ENCODE data around the gene UROC1. TPM values are rescaled to one million over a fixed set of nuclear protein-coding genes. Genes with fewer than 3 reads are reported as not detected.

Gene UROC1
- total and polyA plus RNA-seq, 9 of the 15 experiments (the other 6 are each of a cell fraction or from before 2014, with no cell fraction given), result not detected

DNA sequence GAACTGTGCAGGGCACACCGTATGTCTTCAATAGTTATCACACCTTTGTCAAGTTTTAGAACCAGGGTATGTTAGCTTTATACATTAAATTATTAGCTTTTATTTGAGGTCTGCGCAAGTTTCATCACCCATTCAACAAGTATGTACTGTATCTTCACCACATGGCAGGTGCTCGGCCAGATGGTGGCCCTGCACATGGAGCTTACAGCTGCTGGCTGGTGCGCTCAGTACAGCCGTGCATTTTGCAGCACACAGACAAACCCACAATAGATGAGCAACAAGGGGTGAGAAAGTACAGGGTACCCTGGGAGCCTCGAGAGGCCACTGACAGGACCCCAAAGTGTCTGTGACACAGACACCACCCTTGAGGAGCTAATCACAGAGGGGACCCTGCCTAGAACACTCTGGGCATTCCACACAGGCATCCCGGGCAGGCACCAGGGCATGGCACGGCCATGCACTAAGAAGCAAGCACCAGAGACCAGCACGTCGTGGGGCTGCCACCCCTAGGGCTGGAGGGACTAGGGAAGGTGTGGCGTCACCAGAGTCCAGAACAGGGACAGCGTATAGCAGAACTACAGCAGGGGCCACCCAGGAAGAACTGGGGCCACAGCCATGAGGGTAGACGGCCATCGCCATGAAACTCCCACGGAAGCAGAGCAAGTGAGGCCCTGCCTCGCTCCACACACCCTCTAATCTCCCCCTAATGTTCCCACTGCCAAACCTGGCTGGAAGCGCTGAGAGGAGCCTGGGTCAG is 69.3 kb downstream of the UROC1 start (continued):
- TF ChIP-seq, protein P1, sequence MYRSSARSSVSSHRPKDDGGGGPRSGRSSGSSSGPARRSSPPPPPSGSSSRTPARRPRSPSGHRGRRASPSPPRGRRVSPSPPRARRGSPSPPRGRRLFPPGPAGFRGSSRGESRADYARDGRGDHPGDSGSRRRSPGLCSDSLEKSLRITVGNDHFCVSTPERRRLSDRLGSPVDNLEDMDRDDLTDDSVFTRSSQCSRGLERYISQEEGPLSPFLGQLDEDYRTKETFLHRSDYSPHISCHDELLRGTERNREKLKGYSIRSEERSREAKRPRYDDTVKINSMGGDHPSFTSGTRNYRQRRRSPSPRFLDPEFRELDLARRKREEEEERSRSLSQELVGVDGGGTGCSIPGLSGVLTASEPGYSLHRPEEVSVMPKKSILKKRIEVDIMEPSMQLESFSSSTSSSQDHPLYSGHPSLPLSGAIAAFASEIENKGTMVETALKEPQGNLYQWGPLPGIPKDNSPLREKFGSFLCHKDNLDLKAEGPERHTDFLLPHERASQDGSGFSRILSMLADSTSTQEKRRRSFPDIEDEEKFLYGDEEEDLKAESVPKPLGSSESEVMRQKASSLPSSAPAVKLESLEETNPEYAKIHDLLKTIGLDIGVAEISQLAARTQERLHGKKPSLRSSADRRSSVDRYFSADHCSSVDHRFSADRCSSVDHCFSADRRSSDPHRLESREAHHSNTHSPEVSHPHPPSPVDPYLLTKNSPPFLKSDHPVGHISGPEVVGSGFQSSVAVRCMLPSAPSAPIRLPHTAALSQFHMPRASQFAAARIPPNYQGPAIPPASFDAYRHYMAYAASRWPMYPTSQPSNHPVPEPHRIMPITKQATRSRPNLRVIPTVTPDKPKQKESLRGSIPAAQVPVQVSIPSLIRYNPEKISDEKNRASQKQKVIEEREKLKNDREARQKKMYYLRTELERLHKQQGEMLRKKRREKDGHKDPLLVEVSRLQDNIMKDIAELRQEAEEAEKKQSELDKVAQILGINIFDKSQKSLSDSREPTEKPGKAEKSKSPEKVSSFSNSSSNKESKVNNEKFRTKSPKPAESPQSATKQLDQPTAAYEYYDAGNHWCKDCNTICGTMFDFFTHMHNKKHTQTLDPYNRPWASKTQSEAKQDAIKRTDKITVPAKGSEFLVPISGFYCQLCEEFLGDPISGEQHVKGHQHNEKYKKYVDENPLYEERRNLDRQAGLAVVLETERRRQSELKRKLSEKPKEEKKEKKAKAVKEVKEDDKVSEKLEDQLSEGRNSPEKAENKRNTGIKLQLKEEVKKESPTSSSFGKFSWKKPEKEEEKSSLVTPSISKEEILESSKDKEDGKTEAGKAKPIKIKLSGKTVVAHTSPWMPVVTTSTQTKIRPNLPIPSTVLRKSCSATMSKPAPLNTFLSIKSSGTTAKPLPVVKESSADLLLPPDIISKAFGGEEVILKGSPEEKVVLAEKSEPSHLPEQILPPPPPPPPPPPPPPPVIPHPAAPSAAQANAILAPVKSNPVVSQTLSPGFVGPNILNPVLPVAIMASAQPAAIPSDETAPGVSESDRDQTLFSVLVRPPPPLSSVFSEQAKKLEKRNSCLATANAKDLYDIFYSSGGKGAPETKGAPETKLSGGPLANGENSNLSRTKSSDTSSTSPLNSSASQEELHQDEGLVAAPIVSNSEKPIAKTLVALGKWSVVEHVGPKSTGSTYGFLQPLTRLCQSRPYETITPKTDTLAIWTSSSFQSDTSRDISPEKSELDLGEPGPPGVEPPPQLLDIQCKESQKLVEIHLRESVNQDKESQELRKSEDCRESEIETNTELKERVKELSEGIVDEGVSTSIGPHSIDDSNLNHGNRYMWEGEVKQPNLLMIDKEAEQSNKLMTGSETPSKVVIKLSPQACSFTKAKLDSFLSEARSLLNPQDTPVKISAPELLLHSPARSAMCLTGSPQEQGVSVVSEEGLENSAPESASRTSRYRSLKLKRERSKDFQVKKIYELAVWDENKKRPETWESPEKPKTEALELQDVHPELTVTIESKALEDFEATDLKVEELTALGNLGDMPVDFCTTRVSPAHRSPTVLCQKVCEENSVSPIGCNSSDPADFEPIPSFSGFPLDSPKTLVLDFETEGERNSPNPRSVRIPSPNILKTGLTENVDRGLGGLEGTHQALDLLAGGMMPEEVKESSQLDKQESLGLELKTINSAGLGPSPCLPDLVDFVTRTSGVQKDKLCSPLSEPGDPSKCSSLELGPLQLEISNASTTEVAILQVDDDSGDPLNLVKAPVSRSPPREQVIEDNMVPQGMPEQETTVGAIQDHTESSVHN (IDR thresholded peaks at IDR 0.05; ENCODE audit: borderline replicate concordance in 1 of 2, low read depth in 1 of 2), result no peak
- TF ChIP-seq, protein P2, sequence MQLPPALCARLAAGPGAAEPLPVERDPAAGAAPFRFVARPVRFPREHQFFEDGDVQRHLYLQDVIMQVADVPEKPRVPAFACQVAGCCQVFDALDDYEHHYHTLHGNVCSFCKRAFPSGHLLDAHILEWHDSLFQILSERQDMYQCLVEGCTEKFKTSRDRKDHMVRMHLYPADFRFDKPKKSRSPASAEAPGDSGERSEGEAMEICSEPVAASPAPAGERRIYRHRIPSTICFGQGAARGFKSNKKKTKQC (CRISPR knock-in tag; IDR thresholded peaks at IDR 0.05), result no peak
- no peak for TF ChIP-seq SIX5 (IDR thresholded peaks at IDR 0.05; ENCODE audit: borderline replicate concordance in 1 of 2, insufficient read depth in 1 of 2, low read depth in 1 of 2, low read length in 2 of 2)
- TF ChIP-seq, protein P3, sequence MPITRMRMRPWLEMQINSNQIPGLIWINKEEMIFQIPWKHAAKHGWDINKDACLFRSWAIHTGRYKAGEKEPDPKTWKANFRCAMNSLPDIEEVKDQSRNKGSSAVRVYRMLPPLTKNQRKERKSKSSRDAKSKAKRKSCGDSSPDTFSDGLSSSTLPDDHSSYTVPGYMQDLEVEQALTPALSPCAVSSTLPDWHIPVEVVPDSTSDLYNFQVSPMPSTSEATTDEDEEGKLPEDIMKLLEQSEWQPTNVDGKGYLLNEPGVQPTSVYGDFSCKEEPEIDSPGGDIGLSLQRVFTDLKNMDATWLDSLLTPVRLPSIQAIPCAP (CRISPR knock-in tag; IDR thresholded peaks at IDR 0.05; ENCODE audit: borderline replicate concordance), result no peak
- TF ChIP-seq HSF4 (CRISPR knock-in tag; IDR thresholded peaks at IDR 0.05; ENCODE audit: borderline replicate concordance), result no peak
- TF ChIP-seq NFE2 (IDR thresholded peaks at IDR 0.05; ENCODE audit: low read depth), result no peak
- no peak for TF ChIP-seq NCOR1 (IDR thresholded peaks at IDR 0.05)
- no peak for TF ChIP-seq NBN (IDR thresholded peaks at IDR 0.05; ENCODE audit: low read depth)
- TF ChIP-seq ZNF174 (CRISPR knock-in tag; IDR thresholded peaks at IDR 0.05), result no peak
- TF ChIP-seq, protein P4, sequence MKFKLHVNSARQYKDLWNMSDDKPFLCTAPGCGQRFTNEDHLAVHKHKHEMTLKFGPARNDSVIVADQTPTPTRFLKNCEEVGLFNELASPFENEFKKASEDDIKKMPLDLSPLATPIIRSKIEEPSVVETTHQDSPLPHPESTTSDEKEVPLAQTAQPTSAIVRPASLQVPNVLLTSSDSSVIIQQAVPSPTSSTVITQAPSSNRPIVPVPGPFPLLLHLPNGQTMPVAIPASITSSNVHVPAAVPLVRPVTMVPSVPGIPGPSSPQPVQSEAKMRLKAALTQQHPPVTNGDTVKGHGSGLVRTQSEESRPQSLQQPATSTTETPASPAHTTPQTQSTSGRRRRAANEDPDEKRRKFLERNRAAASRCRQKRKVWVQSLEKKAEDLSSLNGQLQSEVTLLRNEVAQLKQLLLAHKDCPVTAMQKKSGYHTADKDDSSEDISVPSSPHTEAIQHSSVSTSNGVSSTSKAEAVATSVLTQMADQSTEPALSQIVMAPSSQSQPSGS (CRISPR knock-in tag; IDR thresholded peaks at IDR 0.05), result no peak
